ENCODE measurements around the gene LNPK. TPM values are rescaled to one million over a fixed set of nuclear protein-coding genes. Genes with fewer than 3 reads are reported as not detected.

Gene LNPK, protein sequence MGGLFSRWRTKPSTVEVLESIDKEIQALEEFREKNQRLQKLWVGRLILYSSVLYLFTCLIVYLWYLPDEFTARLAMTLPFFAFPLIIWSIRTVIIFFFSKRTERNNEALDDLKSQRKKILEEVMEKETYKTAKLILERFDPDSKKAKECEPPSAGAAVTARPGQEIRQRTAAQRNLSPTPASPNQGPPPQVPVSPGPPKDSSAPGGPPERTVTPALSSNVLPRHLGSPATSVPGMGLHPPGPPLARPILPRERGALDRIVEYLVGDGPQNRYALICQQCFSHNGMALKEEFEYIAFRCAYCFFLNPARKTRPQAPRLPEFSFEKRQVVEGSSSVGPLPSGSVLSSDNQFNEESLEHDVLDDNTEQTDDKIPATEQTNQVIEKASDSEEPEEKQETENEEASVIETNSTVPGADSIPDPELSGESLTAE
- total RNA-seq = 8.1 and 50.4 TPM in 2 replicates

DNA sequence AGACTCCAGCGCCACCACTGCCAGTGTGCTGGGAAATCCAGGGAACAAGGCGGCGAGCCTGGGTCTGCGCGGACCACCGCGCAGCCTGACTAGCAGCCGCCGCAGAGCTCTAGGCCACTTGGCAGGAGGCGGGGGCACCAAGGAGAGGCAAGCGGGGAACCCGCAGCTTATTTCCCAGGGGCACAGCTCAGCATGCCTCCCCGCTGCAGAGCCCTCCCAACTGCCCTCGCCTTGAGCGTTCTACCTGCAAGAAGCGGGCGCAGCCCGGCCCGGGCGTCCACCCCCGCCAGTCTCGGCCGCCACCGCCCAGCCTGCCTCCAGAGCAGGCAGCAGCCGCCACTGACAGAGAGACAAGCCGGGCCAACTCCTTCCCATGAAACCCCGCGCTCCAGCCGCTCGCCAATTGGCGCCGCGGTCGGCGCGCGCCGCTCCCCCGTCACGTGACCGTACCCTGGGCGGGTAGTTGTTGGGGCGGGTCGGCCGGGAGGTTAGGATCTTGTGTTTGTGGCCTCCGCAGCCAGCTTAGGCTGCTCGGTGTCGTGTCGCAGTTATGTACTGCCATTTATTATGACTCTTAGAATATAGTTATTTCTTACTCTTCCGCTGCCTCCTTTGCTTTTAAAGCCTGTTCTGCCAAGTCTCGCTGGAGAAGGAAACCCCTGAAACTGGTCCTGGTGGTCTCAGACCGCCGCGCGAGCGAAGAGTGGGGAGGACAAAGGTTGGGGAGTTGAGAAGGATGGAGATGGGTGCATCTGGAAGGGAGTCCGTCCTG is at the start of gene LNPK:
Gene LNPK (minus strand): TSS at position 352 of the 772 bp plus-strand sequence. CDS start 6,683 bp downstream, outside the sequence.

Other genes with a start within 250 kb of the LNPK start
- gene EVX2, start 81.7 kb upstream of the LNPK start, total RNA-seq = not detected in 2 replicates
- not detected in 2 replicates for gene HOXD13, start 90.5 kb upstream of the LNPK start, total RNA-seq
- gene HOXD12, start 97.5 kb upstream of the LNPK start, total RNA-seq = 0.22 TPM in 1 of 2 replicates, not detected in the other
- gene HOXD11, start 105.0 kb upstream of the LNPK start, total RNA-seq = 0.22 and 5.4 TPM in 2 replicates
- gene HOXD10, start 114.5 kb upstream of the LNPK start, total RNA-seq = 0.66 and 6.3 TPM in 2 replicates
- 1.7 TPM in 1 of 2 replicates, not detected in the other for gene HOXD9, start 120.5 kb upstream of the LNPK start, total RNA-seq
- 6.3 TPM in 1 of 2 replicates, not detected in the other for gene HOXD8, start 127.4 kb upstream of the LNPK start, total RNA-seq
- 0.22 and 1.4 TPM in 2 replicates for gene HOXD4, start 149.3 kb upstream of the LNPK start, total RNA-seq
- gene HOXD3, start 155.0 kb upstream of the LNPK start, total RNA-seq = 2.6 TPM in 1 of 2 replicates, not detected in the other
- gene HOXD1, start 186.4 kb upstream of the LNPK start, total RNA-seq = 0.14 TPM in 1 of 2 replicates, not detected in the other

All from placental pericyte (primary cell).